ENCODE measurements around the gene CSNK1D. TPM values are rescaled to one million over a fixed set of nuclear protein-coding genes. Genes with fewer than 3 reads are reported as not detected.

Gene CSNK1D
- total and polyA plus RNA-seq, 2 donors (not counting 1 experiment from before 2014, with no cell fraction given) = 196 to 241 TPM

GRCh38 chr17:82272495-82273326 is 789 bp downstream of the CSNK1D start:
- Histone ChIP-seq H3K79me2 (ENCODE audit: control insufficient read depth, insufficient read depth, low read length) (peaks cover 73% of the 10 kb centered on the region), H3K27me3 (replicated peaks in 1 of 4; ENCODE audit: control extremely low read depth in 1 of 4, control insufficient read depth in 3 of 4, insufficient read depth in 4 of 4, low read length in 3 of 4) (peaks cover 0 to 5% (median 0%) of the 10 kb centered on the region in 4 experiments), H3K36me3 (replicated peaks in 1 of 2; ENCODE audit: control extremely low read depth in 1 of 2, control insufficient read depth in 1 of 2, extremely low read depth in 1 of 2, insufficient read depth in 2 of 2, low read length in 1 of 2) (peaks cover 3 to 43% of the 10 kb centered on the region in 2 experiments), H3K27ac (ENCODE audit: low read length in 2 of 2) (peak overlapping the region; percentile 83 to 95), H4K20me1 (ENCODE audit: control insufficient read depth, insufficient read depth, low read length, poor library complexity, severe bottlenecking) (peaks cover 57% of the 10 kb centered on the region), H3K4me3 (ENCODE audit: control extremely low read depth in 1 of 5, extremely low read depth in 1 of 5, insufficient read depth in 1 of 5, low read depth in 2 of 5, low read length in 4 of 5) (peak overlapping the region; percentile 70 to 87 (median 80)), H3K9me3 (ENCODE audit: control extremely low read depth in 1 of 3, control insufficient read depth in 2 of 3, insufficient read depth in 1 of 3, low read length in 2 of 3) (no peaks in the 10 kb centered on the region), H2AFZ (ENCODE audit: insufficient read depth, low read depth, low read length, poor library complexity, severe bottlenecking) (peak overlapping the region; percentile 91), H3K4me1 (ENCODE audit: control insufficient read depth in 2 of 2, insufficient read depth in 2 of 2, low read length in 2 of 2) (peaks cover 30 to 56% of the 10 kb centered on the region in 2 donors), H3K9ac (ENCODE audit: low read length) (peak overlapping the region; percentile 90), H3K4me2 (replicated peaks; ENCODE audit: low read depth, low read length, poor library complexity, severe bottlenecking) (peak overlapping the region; percentile 86)
- Mint-ChIP-seq H3K27ac (peak overlapping the region; percentile 99), H3K4me1 (peaks cover 49% of the 10 kb centered on the region), H3K9me3 (ENCODE audit: insufficient read depth) (no peaks in the 10 kb centered on the region), H3K27me3 (no peaks in the 10 kb centered on the region), H3K4me3 (peak overlapping the region; percentile 93)
- peak; percentile 44 for ATAC-seq (ENCODE audit: low read depth)
- under 1% methylated on average over 43 of the region's 57 CpGs for WGBS (ENCODE audit: insufficient coverage)
- ChIA-PET CTCF (interaction anchor here (0.8 to 1.6 kb wide), 4 partner anchors 28 to 69 kb away, joined by 3 to 7 read pairs (median 4); no protein-coding TSS in a partner anchor), POLR2A (interaction anchor here (0.8 to 2.3 kb wide), 8 partner anchors 8 to 177 kb away, joined by 3 to 28 read pairs (median 8); partner anchors contain the start of genes CCDC57 and SLC16A3)
- intact Hi-C loops (cut with micrococcal nuclease) = loop anchor here (1.0 to 2.0 kb wide), 4 partner anchors 20 to 49 kb away; partner anchors contain the start of gene SLC16A3
- peak; percentile 64 for DNase-seq
- no peak for TF ChIP-seq CTCF (IDR thresholded peaks at IDR 0.05)
- no peak for TF ChIP-seq EZH2 (IDR thresholded peaks at IDR 0.05; ENCODE audit: borderline replicate concordance, insufficient read depth, low read depth, low read length, poor library complexity, severe bottlenecking)

All from B cell (primary cell).